Suppressor macrophage (primary cell): ENCODE results near the gene FZR1.
A peak's percentile ranks its signal among the peaks of the same experiment; 100 is the strongest.

Experiments used
- DNase-seq, 4 experiments: peaks; one replicate each; pipeline ENCODE4 v3.0.0-alpha.2; 2020 to 2022

The FZR1 gene

GRCh38 chr19:3474010-3474409, 32.1 kb upstream of the FZR1 start:
- DNase-seq = no peak

GRCh38 chr19:3474614-3475013, 31.5 kb upstream of the FZR1 start:
- DNase-seq = no peak

DNA sequence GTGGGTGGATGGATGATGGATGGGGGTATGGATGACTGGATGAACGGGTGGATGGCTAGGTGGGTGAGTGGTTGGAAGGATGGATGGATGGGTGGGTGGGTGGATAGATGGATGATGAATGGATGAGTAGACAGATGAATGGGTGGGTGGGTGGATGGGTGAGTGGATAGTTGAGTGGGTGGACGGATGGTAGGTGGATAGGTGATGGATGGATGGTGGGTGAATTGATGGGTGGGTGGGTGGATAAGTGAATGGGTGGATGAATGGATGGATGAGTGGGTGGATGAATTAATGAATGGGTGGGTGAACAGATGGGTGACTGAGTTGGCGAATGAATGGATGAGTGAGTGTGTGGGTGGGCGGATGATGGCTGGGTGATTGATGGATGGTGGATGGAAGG, 30.7 kb upstream of the FZR1 start:
- no peak for DNase-seq

GRCh38 chr19:3476830-3477229, 29.3 kb upstream of the FZR1 start:
- DNase-seq = no peak

- no peak for DNase-seq
Measured at GRCh38 chr19:3477506-3477905, 28.6 kb upstream of the FZR1 start.

- DNase-seq = no peak
Measured at GRCh38 chr19:3477951-3478350, 28.2 kb upstream of the FZR1 start.

DNA sequence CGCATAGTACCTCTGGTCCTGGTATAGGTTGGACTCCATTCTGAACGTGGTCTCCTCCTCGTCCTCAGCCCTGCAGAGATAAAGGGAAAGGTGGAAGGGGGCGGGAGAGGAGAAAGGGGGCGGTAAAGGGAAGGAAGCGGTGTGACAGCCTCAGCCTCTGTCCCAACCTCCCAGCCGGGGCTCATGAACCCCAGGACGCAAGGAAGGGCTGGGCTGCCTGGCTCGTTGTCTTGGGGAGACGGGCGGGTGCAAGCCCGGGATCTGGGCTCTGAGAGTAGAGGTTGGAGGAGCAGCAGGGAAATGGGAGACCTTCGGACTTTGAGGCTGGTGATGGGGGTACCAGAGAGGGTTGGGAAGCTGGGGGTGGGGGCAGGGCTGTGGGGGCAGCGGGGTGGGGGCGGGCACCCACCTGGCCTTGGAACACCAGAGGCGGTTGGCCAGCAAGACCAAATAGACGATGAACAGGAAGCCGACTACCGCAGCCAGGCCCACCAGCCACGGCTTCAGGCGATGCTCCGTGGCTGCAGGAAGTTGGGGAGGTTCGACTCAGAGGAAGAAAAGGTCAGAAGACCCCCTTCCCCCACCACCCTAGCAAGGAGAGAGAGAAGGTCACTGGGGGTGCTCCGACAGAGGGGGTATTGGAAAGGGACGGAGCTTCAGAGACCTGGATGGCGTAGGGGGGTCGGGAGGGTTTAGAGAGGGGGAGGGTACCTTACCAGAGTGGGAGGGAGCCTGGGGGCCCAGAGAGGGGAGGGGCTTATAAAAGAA, 27.5 kb upstream of the FZR1 start:
- no peak for DNase-seq

- peak; percentile 39 to 64 (median 64) for DNase-seq
Measured at GRCh38 chr19:3479177-3479833, 26.8 kb upstream of the FZR1 start.

DNA sequence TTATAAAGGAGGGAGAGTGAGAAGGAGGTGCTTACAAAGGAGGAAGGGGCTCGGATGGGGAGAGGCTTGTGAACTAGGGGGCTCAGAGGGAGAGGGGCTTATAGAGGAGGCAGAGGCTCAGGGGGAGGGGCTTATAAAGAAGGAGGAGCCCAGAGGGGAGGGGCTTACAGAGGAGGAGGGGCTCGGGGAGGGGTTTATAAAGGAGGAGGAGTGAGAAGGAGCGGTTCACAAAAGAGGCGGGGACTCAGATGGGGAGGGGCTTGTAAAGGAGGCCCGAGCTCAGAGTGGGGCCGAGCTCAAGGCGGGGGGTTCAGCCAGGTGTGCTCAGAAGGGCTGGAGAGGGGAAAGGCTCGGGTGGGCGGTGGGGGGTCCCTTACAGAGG, 26.3 kb upstream of the FZR1 start:
- no peak for DNase-seq

DNA sequence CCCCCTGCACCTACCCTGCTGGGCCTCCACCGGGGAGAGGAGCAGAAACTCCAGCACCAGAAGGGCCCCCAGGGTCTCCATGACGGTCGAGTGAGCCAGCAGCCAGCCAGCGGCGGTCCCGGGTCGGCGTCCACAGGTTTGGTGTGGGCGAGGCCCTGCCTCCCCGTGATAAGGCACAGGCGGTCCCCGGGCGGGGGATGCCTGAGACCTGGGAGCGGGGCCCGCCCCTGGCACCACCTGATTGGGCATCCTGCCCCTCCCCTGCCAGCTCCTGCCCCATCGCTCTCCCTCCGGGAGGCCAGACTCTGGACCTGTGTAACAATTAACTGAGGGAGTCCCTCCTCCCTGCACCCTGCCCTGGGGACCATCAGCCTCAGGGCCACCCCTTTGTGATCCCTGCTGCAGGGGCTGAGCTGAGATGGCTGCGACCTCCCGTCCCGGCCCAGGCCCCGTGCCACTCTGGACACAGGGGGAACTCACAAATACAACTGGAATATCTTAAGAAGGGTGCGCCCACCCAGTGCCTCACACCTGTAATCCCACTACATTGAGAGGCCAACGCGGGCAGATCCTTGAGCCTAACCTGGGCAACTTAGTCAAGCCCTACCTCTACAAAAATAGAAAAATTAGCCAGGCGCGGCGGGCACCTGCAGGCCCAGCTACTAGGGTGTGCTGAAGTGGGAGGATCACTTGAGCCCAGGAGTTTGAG, 25.6 kb upstream of the FZR1 start, which contains the start of gene SMIM24:
SMIM24 (minus strand) TSS at position 143 of the 709 bp plus-strand sequence; CDS start at position 81, 62 bp downstream.
- no peak for DNase-seq

GRCh38 chr19:3481241-3482090, 24.6 kb upstream of the FZR1 start:
- no peak for DNase-seq

GRCh38 chr19:3482507-3483225, 23.4 kb upstream of the FZR1 start:
- DNase-seq = no peak

DNA sequence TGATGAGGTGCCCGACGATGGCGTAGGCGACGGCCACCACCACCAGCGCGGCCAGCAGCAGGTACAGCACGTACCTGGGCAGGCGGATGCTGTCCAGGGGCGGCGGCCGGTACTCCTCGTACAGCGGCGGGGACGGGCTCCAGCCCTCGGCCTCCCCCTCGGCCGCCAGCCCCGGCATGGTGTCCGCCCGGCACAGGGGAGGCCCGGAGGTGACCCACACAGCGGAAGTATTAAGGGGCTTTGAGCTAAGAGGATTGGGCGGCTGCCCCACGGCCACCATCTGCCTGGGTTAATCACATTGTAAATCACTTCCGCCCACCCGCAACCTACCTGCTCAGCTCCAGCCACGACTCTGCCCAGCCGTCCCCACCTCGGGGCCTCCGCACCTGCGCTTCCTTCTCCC, 22.9 kb upstream of the FZR1 start, which contains the start of gene SMIM44:
SMIM44 (minus strand) TSS at position 216 of the 403 bp plus-strand sequence; CDS start at position 178, 38 bp downstream.
- no peak for DNase-seq

- no peak for DNase-seq
Measured at GRCh38 chr19:3491396-3492119, 14.6 kb upstream of the FZR1 start.

DNA sequence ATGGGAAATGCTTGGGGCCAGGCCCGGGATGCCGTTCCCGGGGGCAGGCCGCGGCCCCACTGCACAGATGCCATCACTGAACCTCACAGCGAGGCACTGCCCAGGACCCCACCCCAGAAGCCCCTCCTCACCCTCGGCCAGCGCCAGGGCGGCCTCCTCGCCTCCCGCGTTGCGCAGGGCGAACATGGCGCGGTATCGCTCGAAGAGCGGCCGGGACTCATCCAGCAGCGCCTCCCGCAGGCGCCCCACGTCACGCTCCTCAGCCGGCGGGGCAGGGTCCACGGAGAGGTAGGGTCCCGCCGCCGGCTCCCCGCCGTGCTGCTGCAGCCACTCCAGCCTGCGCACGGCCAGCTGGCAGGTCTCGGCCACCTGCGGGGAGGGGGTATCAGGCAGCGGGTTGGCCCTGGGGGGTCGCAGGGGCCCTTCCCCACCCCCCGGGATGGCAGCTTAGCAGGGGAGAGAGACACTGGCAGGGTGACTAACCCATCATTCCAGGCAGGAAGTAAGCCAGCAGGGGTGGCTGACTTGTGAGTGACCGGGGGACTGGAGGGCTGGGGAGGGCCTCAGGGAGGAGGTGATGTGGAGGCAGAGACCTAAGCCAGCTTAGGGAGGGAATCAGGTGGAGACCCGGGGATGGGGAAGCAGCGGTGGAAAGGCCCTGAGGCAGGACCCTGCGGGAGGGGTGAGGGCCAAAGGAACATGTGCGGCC, 13.8 kb upstream of the FZR1 start:
- no peak for DNase-seq

DNA sequence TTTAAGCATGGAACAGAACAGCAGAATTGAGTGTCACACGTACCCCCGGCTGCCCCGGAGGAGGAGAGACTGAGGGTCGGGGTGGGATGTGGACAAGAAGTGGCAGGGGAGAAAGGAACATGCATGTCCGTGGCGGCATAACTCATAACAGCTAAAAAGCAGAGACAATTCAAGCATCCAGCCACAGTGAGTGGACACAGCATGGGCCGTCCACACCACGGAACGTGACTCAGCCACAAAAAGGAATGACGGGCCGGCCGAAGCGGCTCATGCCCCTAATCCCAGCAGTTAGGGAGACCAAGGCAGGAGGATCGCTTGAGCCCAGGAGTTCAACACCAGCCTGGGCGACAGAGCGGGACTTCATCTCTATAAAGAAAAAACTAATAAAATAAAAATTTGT, 13.2 kb upstream of the FZR1 start:
- DNase-seq = no peak

DNA sequence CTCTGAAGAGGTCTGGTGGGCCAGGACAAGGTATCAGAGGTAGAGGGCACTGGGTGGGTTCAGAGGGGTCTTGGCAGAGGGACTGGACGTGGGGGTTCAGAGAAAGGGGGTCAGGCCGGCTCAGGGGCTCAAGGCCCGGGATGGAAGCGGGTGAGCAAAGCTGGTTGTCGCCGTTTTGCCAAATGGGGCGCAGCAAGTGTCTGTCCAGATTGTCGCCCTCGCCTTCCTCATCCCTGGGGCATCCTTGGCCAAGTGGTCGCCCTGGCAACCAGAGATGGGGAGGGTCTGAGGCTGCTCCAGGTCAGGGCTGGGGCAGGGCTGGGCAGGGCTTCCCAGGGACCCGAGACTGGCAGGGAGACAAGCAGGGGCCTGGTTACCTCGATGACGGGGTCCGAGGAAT, 12.5 kb upstream of the FZR1 start:
- DNase-seq = no peak

DNA sequence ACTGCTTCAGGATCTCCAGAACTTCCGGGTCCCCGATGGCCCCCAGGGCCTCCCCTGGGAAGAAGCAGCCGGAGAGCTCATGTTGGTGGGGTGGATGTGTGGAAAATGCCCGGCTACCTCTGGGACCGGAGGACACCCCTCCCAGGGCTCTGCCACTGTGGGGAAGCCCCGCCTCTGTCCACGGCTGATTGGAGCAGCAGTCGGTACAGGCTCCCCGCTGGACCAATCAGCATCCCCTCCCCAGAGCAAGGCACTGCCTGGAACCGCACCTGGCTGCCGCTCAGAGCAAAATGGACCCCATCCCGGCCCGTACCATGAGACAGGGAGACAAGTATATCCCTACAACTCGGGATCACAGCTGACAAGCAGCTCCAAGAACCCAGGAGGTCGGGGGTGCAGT, 12.1 kb upstream of the FZR1 start:
- no peak for DNase-seq

DNA sequence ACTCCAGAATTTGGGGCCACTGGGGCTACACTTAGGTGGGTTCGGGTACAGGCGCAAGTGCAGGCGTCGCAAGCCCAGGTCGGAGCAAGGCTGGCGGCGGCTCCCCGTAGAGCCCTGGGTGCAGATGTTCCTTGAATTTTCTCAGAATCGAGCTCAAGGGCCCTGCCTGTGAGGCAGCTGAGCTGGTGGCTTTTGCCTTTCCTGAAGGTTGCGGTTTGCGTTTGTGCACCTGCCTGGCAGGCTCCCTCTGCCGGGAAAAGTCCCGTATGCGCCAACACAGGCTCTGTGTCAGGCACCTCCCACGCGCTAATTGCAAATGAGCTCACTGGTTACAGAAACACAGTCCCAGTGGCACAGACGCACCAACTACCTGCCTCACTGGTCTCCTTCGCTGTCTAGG, 11.6 kb upstream of the FZR1 start:
- DNase-seq = no peak
